ENCODE results near the gene ATG9A.

Gene ATG9A

GRCh38 chr2:219228041-219228910 is 1.2 kb downstream of the ATG9A start:
- TF ChIP-seq ZC3H10 (CRISPR knock-in tag; IDR thresholded peaks at IDR 0.05) = no peak
- no peak for TF ChIP-seq ZNF565 (CRISPR knock-in tag; conservative IDR thresholded peaks at IDR 0.05; ENCODE audit: low read depth)
- no peak for TF ChIP-seq ARNTL (CRISPR knock-in tag; IDR thresholded peaks at IDR 0.05; ENCODE audit: borderline replicate concordance, low read depth)
- no peak for TF ChIP-seq GLIS3 (CRISPR knock-in tag; IDR thresholded peaks at IDR 0.05)
- no peak for TF ChIP-seq TOX (CRISPR knock-in tag; IDR thresholded peaks at IDR 0.05; ENCODE audit: borderline replicate concordance)
- no peak for TF ChIP-seq ZNF70 (CRISPR knock-in tag; IDR thresholded peaks at IDR 0.05)
- TF ChIP-seq ZFP30 (CRISPR knock-in tag; IDR thresholded peaks at IDR 0.05) = no peak
- ATAC-seq = no peak

DNA sequence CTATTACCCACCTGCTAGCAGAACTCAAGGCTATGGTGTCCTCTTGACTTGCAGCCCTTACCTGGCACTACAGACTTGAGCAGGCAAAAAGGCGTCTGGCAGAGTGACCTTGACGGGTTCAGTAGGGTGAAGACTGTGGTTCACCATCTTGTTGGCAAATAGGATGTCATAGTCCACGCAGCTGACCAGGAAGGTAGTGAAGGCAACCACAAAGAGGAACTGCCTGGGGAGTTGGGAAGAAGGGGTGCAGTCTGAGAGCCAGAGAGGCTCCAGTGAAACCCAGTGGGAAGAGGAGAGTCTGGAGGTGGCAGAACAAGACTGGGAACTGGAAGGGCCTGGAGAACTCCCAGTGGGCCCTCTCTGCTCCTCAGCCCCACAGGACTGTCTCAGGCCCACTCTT is 4.1 kb downstream of the ATG9A start:
- TF ChIP-seq POU6F1 (CRISPR knock-in tag; IDR thresholded peaks at IDR 0.05; ENCODE audit: borderline replicate concordance, low read depth) = no peak
- no peak for TF ChIP-seq BACH2 (CRISPR knock-in tag; IDR thresholded peaks at IDR 0.05; ENCODE audit: borderline replicate concordance)
- TF ChIP-seq ESRRG (CRISPR knock-in tag; IDR thresholded peaks at IDR 0.05) = no peak
- no peak for TF ChIP-seq TOX (CRISPR knock-in tag; IDR thresholded peaks at IDR 0.05; ENCODE audit: borderline replicate concordance)
- no peak for TF ChIP-seq GLIS3 (CRISPR knock-in tag; IDR thresholded peaks at IDR 0.05)
- no peak for TF ChIP-seq ZNF70 (CRISPR knock-in tag; IDR thresholded peaks at IDR 0.05)
- no peak for TF ChIP-seq ISL1 (CRISPR knock-in tag; IDR thresholded peaks at IDR 0.05)
- TF ChIP-seq ZC3H10 (CRISPR knock-in tag; IDR thresholded peaks at IDR 0.05) = no peak
- TF ChIP-seq ARNTL (CRISPR knock-in tag; IDR thresholded peaks at IDR 0.05; ENCODE audit: borderline replicate concordance, low read depth) = no peak
- TF ChIP-seq ZNF565 (CRISPR knock-in tag; conservative IDR thresholded peaks at IDR 0.05; ENCODE audit: low read depth) = no peak
- no peak for TF ChIP-seq PATZ1 (CRISPR knock-in tag; IDR thresholded peaks at IDR 0.05; ENCODE audit: borderline replicate concordance)
- TF ChIP-seq CSDC2 (CRISPR knock-in tag; IDR thresholded peaks at IDR 0.05) = no peak
- no peak for TF ChIP-seq ZNF8 (CRISPR knock-in tag; IDR thresholded peaks at IDR 0.05)
- TF ChIP-seq CREB5 (CRISPR knock-in tag; IDR thresholded peaks at IDR 0.05; ENCODE audit: low read depth) = no peak
- no peak for TF ChIP-seq RARB (CRISPR knock-in tag; IDR thresholded peaks at IDR 0.05)
- TF ChIP-seq, protein P1, sequence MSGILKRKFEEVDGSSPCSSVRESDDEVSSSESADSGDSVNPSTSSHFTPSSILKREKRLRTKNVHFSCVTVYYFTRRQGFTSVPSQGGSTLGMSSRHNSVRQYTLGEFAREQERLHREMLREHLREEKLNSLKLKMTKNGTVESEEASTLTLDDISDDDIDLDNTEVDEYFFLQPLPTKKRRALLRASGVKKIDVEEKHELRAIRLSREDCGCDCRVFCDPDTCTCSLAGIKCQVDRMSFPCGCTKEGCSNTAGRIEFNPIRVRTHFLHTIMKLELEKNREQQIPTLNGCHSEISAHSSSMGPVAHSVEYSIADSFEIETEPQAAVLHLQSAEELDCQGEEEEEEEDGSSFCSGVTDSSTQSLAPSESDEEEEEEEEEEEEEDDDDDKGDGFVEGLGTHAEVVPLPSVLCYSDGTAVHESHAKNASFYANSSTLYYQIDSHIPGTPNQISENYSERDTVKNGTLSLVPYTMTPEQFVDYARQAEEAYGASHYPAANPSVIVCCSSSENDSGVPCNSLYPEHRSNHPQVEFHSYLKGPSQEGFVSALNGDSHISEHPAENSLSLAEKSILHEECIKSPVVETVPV (CRISPR knock-in tag; IDR thresholded peaks at IDR 0.05) = no peak
- no peak for TF ChIP-seq SNAI2 (CRISPR knock-in tag; IDR thresholded peaks at IDR 0.05)
- TF ChIP-seq ZFP3 (CRISPR knock-in tag; IDR thresholded peaks at IDR 0.05) = no peak
- no peak for ATAC-seq

DNA sequence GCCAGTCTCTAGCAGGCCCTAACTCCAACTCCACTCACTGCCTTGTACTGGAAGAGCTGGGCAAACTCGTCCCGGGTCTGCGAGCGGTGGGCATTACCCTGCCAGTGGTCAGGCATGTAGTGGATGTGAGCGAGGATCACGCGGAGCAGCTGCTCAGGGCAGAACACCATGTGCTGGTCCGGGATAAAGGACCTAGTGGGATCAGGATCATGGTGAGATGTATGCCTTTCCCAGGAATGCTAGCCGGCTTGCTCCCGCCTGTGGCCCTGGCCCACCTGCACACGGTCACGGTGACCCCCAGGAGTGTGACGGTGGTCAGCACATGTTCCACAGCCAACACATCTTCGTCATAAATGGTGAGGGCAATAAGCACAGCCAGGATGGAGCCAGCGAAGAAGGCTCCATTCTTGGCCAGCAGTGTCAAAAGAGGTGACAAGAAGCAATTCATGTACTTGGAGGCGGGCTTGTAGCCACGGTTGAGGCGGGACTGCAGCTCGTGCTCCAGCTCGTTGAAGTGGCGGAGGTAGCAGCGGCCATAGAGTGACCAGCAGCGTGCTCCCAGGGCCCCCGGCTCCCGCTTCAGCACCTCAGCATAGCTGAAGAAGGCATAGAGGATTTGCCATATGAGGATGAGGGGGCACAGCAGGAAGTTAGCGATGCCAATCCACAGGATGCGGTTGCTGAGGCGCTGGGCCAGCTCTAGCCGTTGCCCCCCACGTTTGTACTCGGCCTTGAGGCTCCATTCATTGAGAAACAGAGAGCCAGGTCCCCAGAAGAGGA is 5.4 kb downstream of the ATG9A start:
- no peak for ATAC-seq
- TF ChIP-seq OSR1 (CRISPR knock-in tag; IDR thresholded peaks at IDR 0.05) (no peak), POU6F1 (CRISPR knock-in tag; IDR thresholded peaks at IDR 0.05; ENCODE audit: borderline replicate concordance, low read depth) (no peak), SNAI2 (CRISPR knock-in tag; IDR thresholded peaks at IDR 0.05) (no peak), ZNF565 (CRISPR knock-in tag; conservative IDR thresholded peaks at IDR 0.05; ENCODE audit: low read depth) (no peak), GLIS3 (CRISPR knock-in tag; IDR thresholded peaks at IDR 0.05) (no peak), ARNTL (CRISPR knock-in tag; IDR thresholded peaks at IDR 0.05; ENCODE audit: borderline replicate concordance, low read depth) (no peak), CSDC2 (CRISPR knock-in tag; IDR thresholded peaks at IDR 0.05) (no peak)
- TF ChIP-seq, protein P2, sequence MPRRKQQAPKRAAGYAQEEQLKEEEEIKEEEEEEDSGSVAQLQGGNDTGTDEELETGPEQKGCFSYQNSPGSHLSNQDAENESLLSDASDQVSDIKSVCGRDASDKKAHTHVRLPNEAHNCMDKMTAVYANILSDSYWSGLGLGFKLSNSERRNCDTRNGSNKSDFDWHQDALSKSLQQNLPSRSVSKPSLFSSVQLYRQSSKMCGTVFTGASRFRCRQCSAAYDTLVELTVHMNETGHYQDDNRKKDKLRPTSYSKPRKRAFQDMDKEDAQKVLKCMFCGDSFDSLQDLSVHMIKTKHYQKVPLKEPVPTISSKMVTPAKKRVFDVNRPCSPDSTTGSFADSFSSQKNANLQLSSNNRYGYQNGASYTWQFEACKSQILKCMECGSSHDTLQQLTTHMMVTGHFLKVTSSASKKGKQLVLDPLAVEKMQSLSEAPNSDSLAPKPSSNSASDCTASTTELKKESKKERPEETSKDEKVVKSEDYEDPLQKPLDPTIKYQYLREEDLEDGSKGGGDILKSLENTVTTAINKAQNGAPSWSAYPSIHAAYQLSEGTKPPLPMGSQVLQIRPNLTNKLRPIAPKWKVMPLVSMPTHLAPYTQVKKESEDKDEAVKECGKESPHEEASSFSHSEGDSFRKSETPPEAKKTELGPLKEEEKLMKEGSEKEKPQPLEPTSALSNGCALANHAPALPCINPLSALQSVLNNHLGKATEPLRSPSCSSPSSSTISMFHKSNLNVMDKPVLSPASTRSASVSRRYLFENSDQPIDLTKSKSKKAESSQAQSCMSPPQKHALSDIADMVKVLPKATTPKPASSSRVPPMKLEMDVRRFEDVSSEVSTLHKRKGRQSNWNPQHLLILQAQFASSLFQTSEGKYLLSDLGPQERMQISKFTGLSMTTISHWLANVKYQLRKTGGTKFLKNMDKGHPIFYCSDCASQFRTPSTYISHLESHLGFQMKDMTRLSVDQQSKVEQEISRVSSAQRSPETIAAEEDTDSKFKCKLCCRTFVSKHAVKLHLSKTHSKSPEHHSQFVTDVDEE (CRISPR knock-in tag; IDR thresholded peaks at IDR 0.05) = no peak
- TF ChIP-seq, protein P1 (CRISPR knock-in tag; IDR thresholded peaks at IDR 0.05) = no peak
